HEK293 (cell line): Measurements from ENCODE around the gene FSIP1.

Experiments used
- CTCF ChIA-PET: fragments of 350-600 bp; formaldehyde crosslinking; extraction: SDS; loops from one replicate; lab custom pipeline; 2021; ENCODE audit warnings: antibody characterized with exemption; lab: Yijun Ruan, JAX
- POLR2A ChIA-PET: fragments of 300-600 bp; formaldehyde crosslinking; extraction: SDS; loops from one replicate; lab custom pipeline; 2020; ENCODE audit warnings: antibody characterized with exemption, inconsistent platforms; lab: Yijun Ruan, JAX
- H3K27ac ChIP-seq: fragments of 200-500 bp; sonication (Bioruptor generic); 2 replicates; pipeline ENCODE4 v1.5.1; 2014; ENCODE audit warnings: low read depth, low read length, control low read depth, inconsistent platforms; ENCODE audit errors: extremely low read depth
- H3K36me3 ChIP-seq, 2 experiments: fragments of 200-500 bp in 1 of 2; sonication (Bioruptor generic) in 1 of 2; 1 replicate in 1 of 2; 2 replicates in 1 of 2; pipeline ENCODE4 v1.5.1; 2014 to 2017; ENCODE audit warnings: inconsistent platforms in 2 of 2, low read length in 2 of 2; ENCODE audit not compliant: control insufficient read depth in 2 of 2, insufficient read depth in 1 of 2
- H3K4me1 ChIP-seq: fragments of 200-500 bp; sonication (Bioruptor generic); 2 replicates; pipeline ENCODE4 v1.5.1; 2014; ENCODE audit warnings: mild to moderate bottlenecking, low read length, inconsistent platforms; ENCODE audit not compliant: control insufficient read depth, insufficient read depth
- H3K4me3 ChIP-seq: 2 replicates; pipeline ENCODE4 v1.5.1; 2011; ENCODE audit warnings: low read depth, mild to moderate bottlenecking, control low read depth, low read length, moderate library complexity
- H3K9me3 ChIP-seq: fragments of 200-500 bp; sonication (Bioruptor generic); 2 replicates; pipeline ENCODE4 v1.5.1; 2014; ENCODE audit warnings: low read depth, low read length, inconsistent platforms; ENCODE audit not compliant: control insufficient read depth, insufficient read depth
- GLI2 ChIP-seq: fragments of 450-650 bp; formaldehyde crosslinking; IDR thresholded peaks from 2 replicates; pipeline ENCODE4; 2017; ENCODE audit warnings: missing biosample characterization, missing genetic modification characterization, low read depth, borderline replicate concordance
- OSR2 ChIP-seq: fragments of 450-650 bp; formaldehyde crosslinking; IDR thresholded peaks from 2 replicates; pipeline ENCODE4 v1.5.1; 2016; ENCODE audit warnings: missing biosample characterization, missing genetic modification characterization
- SCRT1 ChIP-seq: fragments of 450-650 bp; formaldehyde crosslinking; IDR thresholded peaks from 2 replicates; pipeline ENCODE4 v1.5.1; 2016; ENCODE audit warnings: missing biosample characterization, missing genetic modification characterization, borderline replicate concordance
- SCRT2 ChIP-seq: fragments of 450-650 bp; formaldehyde crosslinking; IDR thresholded peaks from 2 replicates; pipeline ENCODE4 v1.5.1; 2016; ENCODE audit warnings: missing biosample characterization, missing genetic modification characterization
- SETDB1 ChIP-seq: IDR thresholded peaks from one replicate; pipeline ENCODE4 v1.6.1; 2017; ENCODE audit warnings: mild to moderate bottlenecking, low read length, moderate library complexity, mixed read lengths; ENCODE audit not compliant: insufficient read length
- ZBTB1 ChIP-seq: fragments of 450-650 bp; formaldehyde crosslinking; IDR thresholded peaks from 2 replicates; pipeline ENCODE4 v1.5.1; 2016; ENCODE audit warnings: missing biosample characterization, missing genetic modification characterization
- ZBTB20 ChIP-seq: fragments of 450-650 bp; formaldehyde crosslinking; IDR thresholded peaks from 2 replicates; pipeline ENCODE4 v1.5.1; 2016; ENCODE audit warnings: missing biosample characterization, missing genetic modification characterization
- ZNF175 ChIP-seq: fragments of 450-650 bp; formaldehyde crosslinking; IDR thresholded peaks from 2 replicates; pipeline ENCODE4 v1.5.1; 2016; ENCODE audit warnings: missing biosample characterization, missing genetic modification characterization
- ZNF19 ChIP-seq: fragments of 450-650 bp; formaldehyde crosslinking; IDR thresholded peaks from 2 replicates; pipeline ENCODE4; 2016; ENCODE audit warnings: missing biosample characterization, missing genetic modification characterization, low read depth
- ZNF2 ChIP-seq: fragments of 450-650 bp; formaldehyde crosslinking; IDR thresholded peaks from 2 replicates; pipeline ENCODE4 v1.5.1; 2016; ENCODE audit warnings: missing biosample characterization, missing genetic modification characterization
- ZNF211 ChIP-seq: fragments of 450-650 bp; formaldehyde crosslinking; IDR thresholded peaks from 2 replicates; pipeline ENCODE4 v1.5.1; 2016; ENCODE audit warnings: low read depth, missing biosample characterization, missing genetic modification characterization
- ZNF223 ChIP-seq: fragments of 450-650 bp; formaldehyde crosslinking; IDR thresholded peaks from 2 replicates; pipeline ENCODE4 v1.5.1; 2016; ENCODE audit warnings: missing biosample characterization, missing genetic modification characterization
- ZNF23 ChIP-seq: fragments of 450-650 bp; formaldehyde crosslinking; IDR thresholded peaks from 2 replicates; pipeline ENCODE4 v1.5.1; 2016; ENCODE audit warnings: missing biosample characterization, missing genetic modification characterization, borderline replicate concordance
- ZNF26 ChIP-seq: fragments of 450-650 bp; formaldehyde crosslinking; IDR thresholded peaks from 2 replicates; pipeline ENCODE4 v1.5.1; 2016; ENCODE audit warnings: missing biosample characterization, missing genetic modification characterization
- ZNF274 ChIP-seq, 2 experiments: fragments of 200-500 bp in 1 of 2; fragments of 450-650 bp in 1 of 2; sonication (Bioruptor generic) in 1 of 2; formaldehyde crosslinking in 1 of 2; IDR thresholded peaks; 2 replicates each; pipeline versions ENCODE4 v1.5.1 to v1.6.1; 2014 to 2016; ENCODE audit warnings: borderline replicate concordance in 1 of 2, inconsistent platforms in 1 of 2, low read length in 1 of 2, missing biosample characterization in 1 of 2, missing genetic modification characterization in 1 of 2
- ZNF311 ChIP-seq: fragments of 450-650 bp; formaldehyde crosslinking; IDR thresholded peaks from 2 replicates; pipeline ENCODE4 v1.5.1; 2017; ENCODE audit warnings: missing biosample characterization, missing genetic modification characterization, borderline replicate concordance
- ZNF473 ChIP-seq: fragments of 450-650 bp; formaldehyde crosslinking; IDR thresholded peaks from 2 replicates; pipeline ENCODE4 v1.5.1; 2017; ENCODE audit warnings: missing biosample characterization, missing genetic modification characterization
- ZNF529 ChIP-seq: fragments of 450-650 bp; formaldehyde crosslinking; IDR thresholded peaks from 2 replicates; pipeline ENCODE4 v1.5.1; 2017; ENCODE audit warnings: missing genetic modification characterization, missing biosample characterization; ENCODE audit not compliant: insufficient replicate concordance
- ZNF555 ChIP-seq: fragments of 450-650 bp; formaldehyde crosslinking; conservative IDR thresholded peaks from 2 replicates; pipeline ENCODE4 v1.5.1; 2017; ENCODE audit warnings: missing biosample characterization, mild to moderate bottlenecking, missing genetic modification characterization, inconsistent platforms
- ZNF560 ChIP-seq: fragments of 450-650 bp; formaldehyde crosslinking; IDR thresholded peaks from 2 replicates; pipeline ENCODE4 v1.5.1; 2017; ENCODE audit warnings: missing biosample characterization, missing genetic modification characterization, borderline replicate concordance
- ZNF664 ChIP-seq: fragments of 450-650 bp; formaldehyde crosslinking; IDR thresholded peaks from 2 replicates; pipeline ENCODE4 v1.5.1; 2016; ENCODE audit warnings: missing biosample characterization, missing genetic modification characterization
- ZNF830 ChIP-seq: fragments of 450-650 bp; IDR thresholded peaks from 2 replicates; pipeline ENCODE4 v1.5.0; 2018; ENCODE audit warnings: missing biosample characterization, missing genetic modification characterization, low read depth, mild to moderate bottlenecking, moderate library complexity
- TF ChIP-seq, protein P1 (sequence below): fragments of 450-650 bp; formaldehyde crosslinking; IDR thresholded peaks from 2 replicates; pipeline ENCODE4 v1.5.1; 2016; ENCODE audit warnings: missing biosample characterization, missing genetic modification characterization
- TF ChIP-seq, protein P2 (sequence below): fragments of 450-650 bp; formaldehyde crosslinking; IDR thresholded peaks from 2 replicates; pipeline ENCODE4 v1.5.1; 2016; ENCODE audit warnings: missing biosample characterization, missing genetic modification characterization
- TF ChIP-seq, protein P3 (sequence below): fragments of 450-650 bp; formaldehyde crosslinking; IDR thresholded peaks from 2 replicates; pipeline ENCODE4 v1.5.1; 2016; ENCODE audit warnings: missing biosample characterization, missing genetic modification characterization
- TF ChIP-seq, protein P4 (sequence below): fragments of 450-650 bp; formaldehyde crosslinking; IDR thresholded peaks from 2 replicates; pipeline ENCODE4 v1.5.1; 2016; ENCODE audit warnings: missing biosample characterization, missing genetic modification characterization

FSIP1 gene

GRCh38 chr15:39770748-39771689, 11.6 kb downstream of the FSIP1 start:
- CTCF ChIA-PET: interaction anchor here (0.6 kb wide), 1 partner anchor 179 kb away, joined by 3 read pairs; no protein-coding TSS in a partner anchor
- H3K27ac ChIP-seq: no peak overlapping the region; the same call in 1 of the 2 replicates

GRCh38 chr15:39767921-39768320, 14.7 kb downstream of the FSIP1 start:
- H3K36me3 ChIP-seq: no peaks in the 10 kb centered on the region
- ChIA-PET POLR2A (no interaction called here), CTCF (interaction anchor here (4.9 kb wide), 1 partner anchor 11 kb away, joined by 25 read pairs; no protein-coding TSS in a partner anchor)
- TF ChIP-seq ZNF23 (tag by site-specific recombination): no peak
- TF ChIP-seq ZNF473 (tag by site-specific recombination): no peak
- TF ChIP-seq, protein P1, sequence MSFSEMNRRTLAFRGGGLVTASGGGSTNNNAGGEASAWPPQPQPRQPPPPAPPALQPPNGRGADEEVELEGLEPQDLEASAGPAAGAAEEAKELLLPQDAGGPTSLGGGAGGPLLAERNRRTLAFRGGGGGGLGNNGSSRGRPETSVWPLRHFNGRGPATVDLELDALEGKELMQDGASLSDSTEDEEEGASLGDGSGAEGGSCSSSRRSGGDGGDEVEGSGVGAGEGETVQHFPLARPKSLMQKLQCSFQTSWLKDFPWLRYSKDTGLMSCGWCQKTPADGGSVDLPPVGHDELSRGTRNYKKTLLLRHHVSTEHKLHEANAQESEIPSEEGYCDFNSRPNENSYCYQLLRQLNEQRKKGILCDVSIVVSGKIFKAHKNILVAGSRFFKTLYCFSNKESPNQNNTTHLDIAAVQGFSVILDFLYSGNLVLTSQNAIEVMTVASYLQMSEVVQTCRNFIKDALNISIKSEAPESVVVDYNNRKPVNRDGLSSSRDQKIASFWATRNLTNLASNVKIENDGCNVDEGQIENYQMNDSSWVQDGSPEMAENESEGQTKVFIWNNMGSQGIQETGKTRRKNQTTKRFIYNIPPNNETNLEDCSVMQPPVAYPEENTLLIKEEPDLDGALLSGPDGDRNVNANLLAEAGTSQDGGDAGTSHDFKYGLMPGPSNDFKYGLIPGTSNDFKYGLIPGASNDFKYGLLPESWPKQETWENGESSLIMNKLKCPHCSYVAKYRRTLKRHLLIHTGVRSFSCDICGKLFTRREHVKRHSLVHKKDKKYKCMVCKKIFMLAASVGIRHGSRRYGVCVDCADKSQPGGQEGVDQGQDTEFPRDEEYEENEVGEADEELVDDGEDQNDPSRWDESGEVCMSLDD (tag by site-specific recombination): no peak
- TF ChIP-seq ZBTB1 (tag by site-specific recombination): no peak
- TF ChIP-seq GLI2 (tag by site-specific recombination): no peak
- TF ChIP-seq ZNF664 (tag by site-specific recombination): no peak
- TF ChIP-seq ZNF529 (tag by site-specific recombination): no peak
- TF ChIP-seq ZNF555: no peak
- TF ChIP-seq, protein P2, sequence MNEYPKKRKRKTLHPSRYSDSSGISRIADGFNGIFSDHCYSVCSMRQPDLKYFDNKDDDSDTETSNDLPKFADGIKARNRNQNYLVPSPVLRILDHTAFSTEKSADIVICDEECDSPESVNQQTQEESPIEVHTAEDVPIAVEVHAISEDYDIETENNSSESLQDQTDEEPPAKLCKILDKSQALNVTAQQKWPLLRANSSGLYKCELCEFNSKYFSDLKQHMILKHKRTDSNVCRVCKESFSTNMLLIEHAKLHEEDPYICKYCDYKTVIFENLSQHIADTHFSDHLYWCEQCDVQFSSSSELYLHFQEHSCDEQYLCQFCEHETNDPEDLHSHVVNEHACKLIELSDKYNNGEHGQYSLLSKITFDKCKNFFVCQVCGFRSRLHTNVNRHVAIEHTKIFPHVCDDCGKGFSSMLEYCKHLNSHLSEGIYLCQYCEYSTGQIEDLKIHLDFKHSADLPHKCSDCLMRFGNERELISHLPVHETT (tag by site-specific recombination): no peak

More at GRCh38 chr15:39770748-39771689, 11.6 kb downstream of the FSIP1 start:
- Histone ChIP-seq H3K9me3 (no peaks in the 10 kb centered on the region), H3K4me3 (no peak overlapping the region), H3K36me3 (no peaks in the 10 kb centered on the region), H3K4me1 (no peaks in the 10 kb centered on the region)
- POLR2A ChIA-PET: no interaction called here
- TF ChIP-seq ZBTB20 (no peak), ZNF19 (tag by site-specific recombination) (no peak), OSR2 (tag by site-specific recombination) (no peak), ZNF175 (tag by site-specific recombination) (no peak), ZNF830 (tag by site-specific recombination) (no peak), SCRT1 (tag by site-specific recombination) (no peak), SCRT2 (no peak), ZNF26 (tag by site-specific recombination) (no peak), ZNF2 (tag by site-specific recombination) (no peak), ZNF311 (tag by site-specific recombination) (no peak), ZNF223 (tag by site-specific recombination) (no peak), ZNF274 (IDR thresholded peaks at IDR 0.05; ENCODE audit: low read length) (no peak), ZNF274 (tag by site-specific recombination; IDR thresholded peaks at IDR 0.05; ENCODE audit: borderline replicate concordance) (no peak), ZNF560 (no peak), ZNF211 (tag by site-specific recombination) (no peak), SETDB1 (no peak)
- TF ChIP-seq, protein P3, sequence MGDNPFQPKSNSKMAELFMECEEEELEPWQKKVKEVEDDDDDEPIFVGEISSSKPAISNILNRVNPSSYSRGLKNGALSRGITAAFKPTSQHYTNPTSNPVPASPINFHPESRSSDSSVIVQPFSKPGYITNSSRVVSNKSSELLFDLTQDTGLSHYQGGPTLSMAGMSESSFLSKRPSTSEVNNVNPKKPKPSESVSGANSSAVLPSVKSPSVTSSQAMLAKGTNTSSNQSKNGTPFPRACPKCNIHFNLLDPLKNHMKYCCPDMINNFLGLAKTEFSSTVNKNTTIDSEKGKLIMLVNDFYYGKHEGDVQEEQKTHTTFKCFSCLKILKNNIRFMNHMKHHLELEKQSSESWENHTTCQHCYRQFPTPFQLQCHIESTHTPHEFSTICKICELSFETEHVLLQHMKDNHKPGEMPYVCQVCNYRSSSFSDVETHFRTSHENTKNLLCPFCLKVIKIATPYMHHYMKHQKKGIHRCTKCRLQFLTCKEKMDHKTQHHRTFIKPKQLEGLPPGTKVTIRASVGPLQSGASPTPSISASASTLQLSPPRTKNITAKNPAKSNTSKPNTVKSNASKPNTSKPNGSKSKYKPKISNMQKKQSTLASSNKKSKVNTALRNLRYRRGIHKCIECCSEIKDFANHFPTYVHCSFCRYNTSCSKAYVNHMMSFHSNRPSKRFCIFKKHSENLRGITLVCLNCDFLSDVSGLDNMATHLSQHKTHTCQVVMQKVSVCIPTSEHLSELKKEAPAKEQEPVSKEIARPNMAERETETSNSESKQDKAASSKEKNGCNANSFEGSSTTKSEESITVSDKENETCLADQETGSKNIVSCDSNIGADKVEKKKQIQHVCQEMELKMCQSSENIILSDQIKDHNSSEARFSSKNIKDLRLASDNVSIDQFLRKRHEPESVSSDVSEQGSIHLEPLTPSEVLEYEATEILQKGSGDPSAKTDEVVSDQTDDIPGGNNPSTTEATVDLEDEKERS (tag by site-specific recombination): no peak
- TF ChIP-seq, protein P4, sequence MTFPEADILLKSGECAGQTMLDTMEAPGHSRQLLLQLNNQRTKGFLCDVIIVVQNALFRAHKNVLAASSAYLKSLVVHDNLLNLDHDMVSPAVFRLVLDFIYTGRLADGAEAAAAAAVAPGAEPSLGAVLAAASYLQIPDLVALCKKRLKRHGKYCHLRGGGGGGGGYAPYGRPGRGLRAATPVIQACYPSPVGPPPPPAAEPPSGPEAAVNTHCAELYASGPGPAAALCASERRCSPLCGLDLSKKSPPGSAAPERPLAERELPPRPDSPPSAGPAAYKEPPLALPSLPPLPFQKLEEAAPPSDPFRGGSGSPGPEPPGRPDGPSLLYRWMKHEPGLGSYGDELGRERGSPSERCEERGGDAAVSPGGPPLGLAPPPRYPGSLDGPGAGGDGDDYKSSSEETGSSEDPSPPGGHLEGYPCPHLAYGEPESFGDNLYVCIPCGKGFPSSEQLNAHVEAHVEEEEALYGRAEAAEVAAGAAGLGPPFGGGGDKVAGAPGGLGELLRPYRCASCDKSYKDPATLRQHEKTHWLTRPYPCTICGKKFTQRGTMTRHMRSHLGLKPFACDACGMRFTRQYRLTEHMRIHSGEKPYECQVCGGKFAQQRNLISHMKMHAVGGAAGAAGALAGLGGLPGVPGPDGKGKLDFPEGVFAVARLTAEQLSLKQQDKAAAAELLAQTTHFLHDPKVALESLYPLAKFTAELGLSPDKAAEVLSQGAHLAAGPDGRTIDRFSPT (tag by site-specific recombination): no peak

More at GRCh38 chr15:39767921-39768320, 14.7 kb downstream of the FSIP1 start:
- H3K4me3 ChIP-seq: no peak overlapping the region
- no peaks in the 10 kb centered on the region for H3K4me1 ChIP-seq
- no peak overlapping the region for H3K27ac ChIP-seq
- no peaks in the 10 kb centered on the region for H3K9me3 ChIP-seq
